ENCODE results near the gene FGB.

DNA sequence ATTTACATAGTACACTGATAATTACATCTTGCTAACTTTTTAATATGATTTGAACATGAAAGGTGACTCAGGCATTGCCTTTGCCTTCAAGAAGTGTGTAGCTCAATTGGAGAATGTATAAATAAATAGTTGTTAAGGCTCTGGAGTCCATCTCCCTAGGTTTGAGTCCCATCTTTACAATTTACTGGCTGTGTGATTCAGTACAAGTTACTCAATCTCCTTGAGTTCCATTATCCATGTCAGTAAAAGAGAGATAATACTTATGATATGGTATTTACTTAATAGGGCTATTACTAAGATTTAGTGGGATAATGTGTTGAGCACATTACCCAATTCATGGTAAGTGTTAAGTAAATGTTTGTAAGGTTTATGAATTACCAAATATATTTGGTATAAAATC lies 51.5 kb downstream of the FGB start:
- TF ChIP-seq POLR2AphosphoS5 (IDR thresholded peaks at IDR 0.05; ENCODE audit: low read depth, low read length) = no peak
- no peak for TF ChIP-seq POLR2A (IDR thresholded peaks at IDR 0.05; ENCODE audit: low read depth, low read length)
- TF ChIP-seq TAF1 (IDR thresholded peaks at IDR 0.05; ENCODE audit: low read depth, low read length) = no peak
